Activated naive CD4-positive, alpha-beta T cell treated with anti-CD3 and anti-CD28 coated beads, Interleukin-2, amount 50 U/mL, for 72 hours (primary cell): ENCODE results near the gene MOV10L1. TPM values are rescaled to one million over a fixed set of nuclear protein-coding genes. Genes with fewer than 3 reads are reported as not detected.
A peak's percentile ranks its signal among the peaks of the same experiment; 100 is the strongest.
"Not testable (repeated sequence)": the region's sequence is repeated elsewhere in the genome, so short reads cannot be mapped to it uniquely, and the experiment has no call there.

ENCODE experiments used
- ATAC-seq, 2 donors: fragments of 150-1000 bp; cut with Tn5 transposase; 2 replicates each; pipeline ENCODE4 v1.10.0; 2021; ENCODE audit warnings: mild to moderate bottlenecking in 2 of 2, moderate library complexity in 2 of 2
- DNase-seq, 2 donors: peaks; one replicate each; pipeline ENCODE4 v3.0.0; 2021 to 2022; ENCODE audit warnings: low spot score in 2 of 2
- H3K27ac Mint-ChIP-seq, 2 donors: one replicate each; pipeline ENCODE4 v1.8.0; 2022; ENCODE audit warnings: mild to moderate bottlenecking in 2 of 2, mixed read lengths in 2 of 2
- H3K36me3 Mint-ChIP-seq, 2 donors: one replicate each; pipeline ENCODE4 v1.8.0; 2022; ENCODE audit warnings: mixed read lengths in 2 of 2
- H3K9me3 Mint-ChIP-seq, 2 donors: one replicate each; pipeline ENCODE4 v1.8.0; 2022; ENCODE audit warnings: mixed read lengths in 2 of 2
- total RNA-seq, 2 donors: library from RNA; stranded (reverse); gene quantifications; one replicate each; pipeline ENCODE4 v1.2.3, GENCODE V29; 2022

The MOV10L1 gene
- total RNA-seq, 2 donors from 2014 or later: not detected

- Mint-ChIP-seq H3K36me3 (peaks cover under 1 to 14% of the 10 kb centered on the region in 2 donors), H3K27ac (no peak within 1 kb of the TSS), H3K9me3 (peaks cover 4 to 12% of the 10 kb centered on the region in 2 donors)
- ATAC-seq (peak in 1 of 2 donors; percentile 43), DNase-seq (no peak)
Observed at GRCh38 chr22:50085211-50085972, 4.4 kb upstream of the MOV10L1 start, which contains the start of gene MLC1. MLC1 (minus strand) TSS chr22:50085426; CDS start chr22:50084902, 524 bp downstream.

GRCh38 chr22:50086526-50086925, 3.3 kb upstream of the MOV10L1 start:
- ATAC-seq: no peak
- Mint-ChIP-seq H3K27ac (no peak overlapping the region), H3K9me3 (peaks cover 4 to 12% of the 10 kb centered on the region in 2 donors), H3K36me3 (peaks cover 5 to 19% of the 10 kb centered on the region in 2 donors)
- no peak for DNase-seq

DNA sequence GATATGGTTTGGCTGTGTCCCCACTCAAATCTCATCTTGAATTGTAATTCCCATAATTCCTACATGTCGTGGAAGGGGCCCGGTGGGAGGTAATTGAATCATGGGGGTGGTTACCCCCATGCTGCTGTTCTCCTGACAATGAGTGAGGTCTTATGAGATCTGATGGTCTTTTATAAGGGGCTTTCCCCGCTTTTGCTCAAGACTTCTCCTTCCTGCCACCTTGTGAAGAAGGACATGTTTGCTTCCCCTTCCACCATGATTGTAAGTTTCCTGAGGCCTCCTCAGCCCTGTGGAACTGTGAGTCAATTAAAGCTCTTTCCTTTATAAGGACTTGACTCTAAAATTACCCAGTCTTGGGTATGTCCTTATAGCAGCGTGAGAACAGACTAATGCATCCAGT, 2.8 kb upstream of the MOV10L1 start:
- H3K27ac Mint-ChIP-seq, DNase-seq, ATAC-seq: not testable (repeated sequence)
- Mint-ChIP-seq H3K9me3 (peaks cover 4 to 12% of the 10 kb centered on the region in 2 donors), H3K36me3 (peaks cover 5 to 19% of the 10 kb centered on the region in 2 donors)

DNA sequence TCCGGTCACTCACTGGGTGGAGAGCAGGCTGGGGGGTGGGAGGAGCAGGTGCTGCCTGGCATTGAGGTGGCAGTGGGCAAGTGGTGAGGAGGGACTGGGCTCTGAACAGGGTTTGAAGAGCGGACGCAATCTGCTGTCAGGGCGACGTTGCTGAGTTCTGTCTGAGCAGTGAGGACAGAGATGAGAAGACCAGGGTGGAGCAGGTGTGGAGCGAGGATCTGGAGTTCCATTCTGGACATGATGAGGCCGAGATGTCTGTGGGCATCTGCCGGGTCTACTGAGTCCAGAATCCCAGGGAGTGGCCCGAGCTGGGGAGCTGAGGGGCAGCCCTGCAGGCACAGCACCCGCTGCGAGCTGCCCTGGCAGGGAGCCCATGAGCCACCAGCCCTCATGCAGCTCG, 2.2 kb upstream of the MOV10L1 start:
- Mint-ChIP-seq H3K36me3 (peaks cover 5 to 19% of the 10 kb centered on the region in 2 donors), H3K9me3 (peaks cover 4 to 12% of the 10 kb centered on the region in 2 donors), H3K27ac (no peak overlapping the region)
- no peak for ATAC-seq
- no peak for DNase-seq

DNA sequence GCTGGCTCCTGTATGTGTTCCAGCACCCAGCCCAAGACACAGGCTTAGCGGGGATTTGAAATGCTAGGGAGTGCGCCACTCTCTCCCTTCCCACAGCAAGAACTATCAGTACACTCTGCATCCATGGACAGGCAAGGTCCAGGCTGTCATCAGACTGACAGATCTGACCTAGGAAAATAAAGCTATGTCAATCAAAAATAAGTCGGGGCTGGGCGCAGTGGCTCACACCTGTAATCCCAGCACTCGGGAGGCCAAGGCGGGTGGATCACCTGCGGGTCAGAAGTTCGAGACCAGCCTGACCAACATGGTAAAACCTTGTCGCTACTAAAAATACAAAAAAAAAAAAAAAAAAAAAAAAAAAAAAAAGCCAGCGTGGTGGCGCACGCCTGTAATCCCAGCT, 1.7 kb upstream of the MOV10L1 start:
- no peak overlapping the region for H3K27ac Mint-ChIP-seq
- no peak for ATAC-seq
- H3K36me3 Mint-ChIP-seq: peaks cover 5 to 19% of the 10 kb centered on the region in 2 donors
- H3K9me3 Mint-ChIP-seq: peaks cover 4 to 12% of the 10 kb centered on the region in 2 donors
- DNase-seq: no peak

- no peak overlapping the region for H3K27ac Mint-ChIP-seq
- DNase-seq (no peak), ATAC-seq (no peak)
- H3K36me3 Mint-ChIP-seq: peaks cover 5 to 19% of the 10 kb centered on the region in 2 donors
- H3K9me3 Mint-ChIP-seq: peaks cover 4 to 12% of the 10 kb centered on the region in 2 donors
Observed at GRCh38 chr22:50089231-50089630, 575 bp upstream of the MOV10L1 start.

DNA sequence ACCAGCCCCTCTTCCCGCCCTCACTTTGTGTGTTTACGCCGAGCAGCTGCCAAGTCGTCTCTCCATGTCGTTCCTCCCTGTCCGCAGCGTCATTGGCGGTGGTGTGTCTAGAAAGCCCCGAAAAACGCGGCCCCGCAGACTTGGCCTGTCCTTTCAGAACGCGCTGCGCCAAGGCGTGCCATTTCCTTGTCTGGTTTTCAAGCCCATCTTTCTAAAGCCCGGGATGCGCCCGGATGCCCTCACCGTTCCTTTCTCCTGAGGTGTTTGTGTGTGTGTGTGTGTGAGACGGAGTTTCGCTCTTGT, 557 bp downstream of the MOV10L1 start:
- Mint-ChIP-seq H3K36me3 (peaks cover 5 to 14% of the 10 kb centered on the region in 2 donors), H3K9me3 (peaks cover 4 to 12% of the 10 kb centered on the region in 2 donors), H3K27ac (no peak overlapping the region)
- ATAC-seq (no peak), DNase-seq (no peak)

DNA sequence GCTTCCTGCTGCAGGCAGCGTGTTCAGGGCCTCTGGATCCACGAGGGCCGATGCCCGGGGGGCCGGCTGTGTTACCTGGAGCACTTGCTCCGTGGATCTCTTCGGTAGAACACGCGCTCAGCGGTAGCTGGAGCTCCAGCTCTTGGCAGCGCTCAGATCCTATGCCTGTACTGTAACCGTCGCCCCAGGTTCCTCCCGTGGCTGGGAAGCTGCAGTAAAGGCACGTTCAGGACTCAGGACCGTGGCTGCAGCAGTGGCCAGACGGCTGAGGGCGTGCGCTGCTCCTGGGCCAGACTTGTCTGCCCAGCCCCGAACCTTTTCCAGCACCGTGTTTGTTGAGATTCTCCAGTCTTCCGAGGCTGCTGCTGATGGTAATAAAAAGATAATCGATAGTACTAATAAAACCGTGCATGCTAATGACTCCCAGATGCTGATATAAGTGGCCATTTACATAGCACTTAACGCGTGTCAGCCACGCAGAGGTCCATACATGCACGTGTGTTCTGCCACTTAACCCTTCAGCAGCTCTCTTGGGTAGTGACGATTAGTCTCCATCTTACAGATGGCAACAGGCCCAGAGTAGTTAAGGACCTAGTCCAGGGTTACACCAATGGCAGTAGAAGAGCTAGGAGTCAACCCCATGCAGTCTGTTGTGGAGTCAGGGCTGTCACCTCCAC, 1.4 kb downstream of the MOV10L1 start:
- Mint-ChIP-seq H3K27ac (no peak overlapping the region), H3K9me3 (peaks cover 4 to 12% of the 10 kb centered on the region in 2 donors), H3K36me3 (peaks cover 5 to 12% of the 10 kb centered on the region in 2 donors)
- ATAC-seq (no peak), DNase-seq (no peak)

- H3K27ac Mint-ChIP-seq: no peak overlapping the region
- H3K9me3 Mint-ChIP-seq: peaks cover 0 to 4% of the 10 kb centered on the region in 2 donors
- H3K36me3 Mint-ChIP-seq: peaks cover 5 to 12% of the 10 kb centered on the region in 2 donors
- ATAC-seq: no peak
- DNase-seq: no peak
Observed at GRCh38 chr22:50092342-50092741, 2.5 kb downstream of the MOV10L1 start.

DNA sequence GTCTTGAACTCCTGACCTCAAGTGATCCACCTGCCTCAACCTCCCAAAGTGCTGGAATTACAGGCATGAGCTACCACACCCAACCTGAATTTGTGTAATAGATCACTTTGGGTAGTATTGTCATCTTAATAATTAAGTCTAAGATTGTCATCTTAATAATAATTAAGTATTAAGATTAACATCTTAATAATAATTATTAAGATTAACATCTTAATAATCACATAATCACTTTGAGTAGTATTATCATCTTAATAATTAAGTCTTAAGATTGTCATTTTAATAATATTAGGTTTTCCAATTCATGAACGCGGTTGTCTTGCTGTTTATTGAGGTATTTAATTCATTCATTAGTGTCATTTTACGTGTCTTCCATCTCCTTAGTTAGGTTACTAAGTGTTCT, 8.2 kb downstream of the MOV10L1 start:
- DNase-seq (no peak), ATAC-seq (no peak)
- no peak overlapping the region for H3K27ac Mint-ChIP-seq
- no peaks in the 10 kb centered on the region for H3K9me3 Mint-ChIP-seq
- no peaks in the 10 kb centered on the region for H3K36me3 Mint-ChIP-seq

DNA sequence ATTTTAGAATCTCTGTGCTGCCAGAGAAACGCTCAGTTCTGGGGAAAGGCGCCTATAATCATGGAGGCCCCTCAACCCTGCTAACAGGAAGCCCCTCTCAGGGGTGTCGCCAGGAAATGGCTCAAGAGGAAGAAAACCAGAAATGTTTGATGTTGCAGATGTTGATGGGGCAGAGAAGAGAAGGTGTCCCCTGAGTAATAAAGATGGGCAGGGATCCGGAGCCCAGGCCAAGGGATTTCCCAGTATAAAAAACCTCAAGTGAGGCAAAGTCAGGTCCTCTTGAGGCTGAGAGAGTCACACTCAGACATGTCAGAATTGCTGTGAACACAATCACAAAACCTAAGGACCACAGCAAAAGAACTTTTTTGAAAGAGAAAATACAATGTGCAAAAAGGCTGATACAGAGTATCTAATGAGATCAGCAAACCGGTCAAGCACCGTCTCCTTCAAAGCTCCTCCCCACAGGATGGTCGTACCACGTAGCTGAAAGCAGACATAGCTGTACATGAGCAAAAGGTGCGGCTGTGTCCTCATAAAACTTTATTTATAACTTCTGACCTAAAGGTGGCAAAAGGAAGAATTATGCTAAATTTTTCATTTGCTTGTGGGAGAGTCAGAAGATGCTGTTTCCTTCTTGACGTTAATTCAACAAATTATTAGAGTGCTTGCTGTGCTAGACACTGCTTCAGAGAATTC, 12.2 kb downstream of the MOV10L1 start:
- no peak for DNase-seq
- ATAC-seq: no peak
- H3K36me3 Mint-ChIP-seq: no peaks in the 10 kb centered on the region
- H3K9me3 Mint-ChIP-seq: no peaks in the 10 kb centered on the region
- peak overlapping the region in 1 of 2 donors; percentile 22 for H3K27ac Mint-ChIP-seq

DNA sequence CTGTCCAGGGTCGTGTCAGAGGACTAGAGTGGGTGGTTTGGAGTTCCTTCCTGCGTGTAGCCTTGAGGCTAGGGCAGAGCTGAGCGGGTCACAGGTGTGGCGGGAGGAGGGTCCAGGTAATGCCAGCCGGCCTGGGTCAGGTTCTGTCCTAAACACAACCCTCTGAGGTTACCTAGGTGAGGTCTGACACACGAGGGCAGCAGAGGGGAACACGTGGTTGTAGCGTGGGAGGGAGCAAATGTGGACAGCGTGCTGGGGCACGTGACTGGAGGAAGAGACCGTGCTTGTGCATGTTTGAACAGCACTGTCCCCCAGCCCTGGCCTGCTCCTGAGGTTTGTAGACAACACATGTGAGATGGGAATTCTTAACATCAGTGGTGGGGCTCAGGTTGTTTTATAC, 13.1 kb downstream of the MOV10L1 start:
- no peak overlapping the region for H3K27ac Mint-ChIP-seq
- DNase-seq: no peak
- no peaks in the 10 kb centered on the region for H3K36me3 Mint-ChIP-seq
- ATAC-seq: peak in 1 of 2 donors; percentile 16
- no peaks in the 10 kb centered on the region for H3K9me3 Mint-ChIP-seq

DNA sequence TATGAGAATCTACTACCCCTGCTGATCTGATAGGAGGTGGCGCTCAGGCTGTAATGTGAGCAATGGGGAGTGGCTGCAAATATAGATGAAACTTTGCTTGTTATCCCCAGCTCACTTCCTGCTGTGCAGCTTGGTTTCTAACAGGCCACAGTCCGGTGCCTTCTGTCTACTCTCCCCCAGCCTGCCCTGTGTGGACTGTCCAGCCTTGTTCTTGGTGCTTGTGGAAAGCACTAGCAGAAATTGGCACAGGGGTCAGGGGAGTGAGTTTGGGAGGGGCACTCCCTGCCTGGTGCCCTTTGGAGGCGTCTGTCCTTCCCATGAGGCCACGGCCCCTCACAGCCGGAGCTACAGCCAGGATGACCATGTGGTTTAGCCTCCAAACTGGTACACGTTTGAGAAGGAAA, 14.3 kb downstream of the MOV10L1 start:
- no peak for DNase-seq
- H3K36me3 Mint-ChIP-seq: no peaks in the 10 kb centered on the region
- no peak overlapping the region for H3K27ac Mint-ChIP-seq
- H3K9me3 Mint-ChIP-seq: no peaks in the 10 kb centered on the region
- no peak for ATAC-seq

- H3K27ac Mint-ChIP-seq: peak overlapping the region in 1 of 2 donors; percentile 41
Observed at GRCh38 chr22:50105208-50106100, 15.6 kb downstream of the MOV10L1 start.

DNA sequence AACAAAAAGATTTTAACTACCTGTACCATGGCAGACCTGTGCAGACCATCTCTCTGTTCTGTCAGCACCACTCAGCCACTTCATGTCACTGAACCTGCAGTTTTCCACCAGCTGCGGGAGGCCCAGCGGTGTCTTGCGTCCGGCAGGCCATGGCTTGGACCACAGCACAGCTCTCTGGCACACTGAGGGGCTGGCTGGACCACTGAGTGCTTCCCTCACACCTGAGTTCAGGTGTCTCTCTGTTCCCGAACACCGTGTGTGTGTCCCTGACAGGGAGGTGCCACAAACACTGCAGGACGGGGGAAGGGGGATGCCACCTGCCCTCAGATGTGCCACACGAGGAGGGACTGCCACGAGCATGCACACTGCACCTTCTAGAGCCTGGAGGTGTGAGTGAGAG, 17.7 kb downstream of the MOV10L1 start:
- ATAC-seq (no peak), DNase-seq (no peak)
- no peaks in the 10 kb centered on the region for H3K36me3 Mint-ChIP-seq
- H3K9me3 Mint-ChIP-seq: no peaks in the 10 kb centered on the region
- H3K27ac Mint-ChIP-seq: no peak overlapping the region

More at GRCh38 chr22:50105208-50106100, 15.6 kb downstream of the MOV10L1 start:
- no peaks in the 10 kb centered on the region for H3K9me3 Mint-ChIP-seq
- ATAC-seq (peak; percentile 67 to 87), DNase-seq (no peak)
- H3K36me3 Mint-ChIP-seq: no peaks in the 10 kb centered on the region

DNA sequence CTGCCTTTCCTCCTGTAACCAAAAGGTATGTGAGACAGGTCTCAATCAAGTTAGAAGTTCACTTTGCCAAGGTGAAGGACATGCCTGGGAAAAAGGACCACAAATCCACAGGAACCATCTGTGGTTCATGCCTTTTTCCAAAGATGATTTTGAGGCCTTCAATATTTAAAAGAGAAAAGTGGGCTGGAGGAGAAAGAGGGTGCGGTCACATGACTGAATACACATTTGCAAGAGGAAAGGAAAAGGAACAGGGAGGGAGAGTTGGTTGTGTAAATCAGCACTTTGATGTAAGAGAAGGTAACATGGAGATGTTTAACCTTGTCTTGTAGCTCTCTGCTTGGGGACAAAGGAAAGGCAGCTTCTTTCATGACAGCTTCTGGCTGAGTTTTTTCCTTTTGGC, 21.2 kb downstream of the MOV10L1 start:
- no peaks in the 10 kb centered on the region for H3K36me3 Mint-ChIP-seq
- no peak overlapping the region for H3K27ac Mint-ChIP-seq
- DNase-seq: no peak
- no peaks in the 10 kb centered on the region for H3K9me3 Mint-ChIP-seq
- ATAC-seq: no peak
